ENCODE results near the gene SLC4A8.
"Not testable (repeated sequence)": the region's sequence is repeated elsewhere in the genome, so short reads cannot be mapped to it uniquely, and the experiment has no call there.

SLC4A8 gene

GRCh38 chr12:51443573-51443972, 18.9 kb downstream of the SLC4A8 start:
- no peak overlapping the region for H3K27ac ChIP-seq
- TF ChIP-seq ZFX (IDR thresholded peaks at IDR 0.05), result no peak
- TF ChIP-seq, protein P1, sequence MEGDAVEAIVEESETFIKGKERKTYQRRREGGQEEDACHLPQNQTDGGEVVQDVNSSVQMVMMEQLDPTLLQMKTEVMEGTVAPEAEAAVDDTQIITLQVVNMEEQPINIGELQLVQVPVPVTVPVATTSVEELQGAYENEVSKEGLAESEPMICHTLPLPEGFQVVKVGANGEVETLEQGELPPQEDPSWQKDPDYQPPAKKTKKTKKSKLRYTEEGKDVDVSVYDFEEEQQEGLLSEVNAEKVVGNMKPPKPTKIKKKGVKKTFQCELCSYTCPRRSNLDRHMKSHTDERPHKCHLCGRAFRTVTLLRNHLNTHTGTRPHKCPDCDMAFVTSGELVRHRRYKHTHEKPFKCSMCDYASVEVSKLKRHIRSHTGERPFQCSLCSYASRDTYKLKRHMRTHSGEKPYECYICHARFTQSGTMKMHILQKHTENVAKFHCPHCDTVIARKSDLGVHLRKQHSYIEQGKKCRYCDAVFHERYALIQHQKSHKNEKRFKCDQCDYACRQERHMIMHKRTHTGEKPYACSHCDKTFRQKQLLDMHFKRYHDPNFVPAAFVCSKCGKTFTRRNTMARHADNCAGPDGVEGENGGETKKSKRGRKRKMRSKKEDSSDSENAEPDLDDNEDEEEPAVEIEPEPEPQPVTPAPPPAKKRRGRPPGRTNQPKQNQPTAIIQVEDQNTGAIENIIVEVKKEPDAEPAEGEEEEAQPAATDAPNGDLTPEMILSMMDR (conservative IDR thresholded peaks at IDR 0.05), result no peak

- TF ChIP-seq, protein P1 (conservative IDR thresholded peaks at IDR 0.05), result no peak
- no peak overlapping the region for H3K27ac ChIP-seq
These were observed 24.1 kb downstream of the SLC4A8 start for GRCh38 chr12:51448618-51449256.

- TF ChIP-seq, protein P1 (conservative IDR thresholded peaks at IDR 0.05), result no peak
- TF ChIP-seq ZFX (IDR thresholded peaks at IDR 0.05), result no peak
- H3K27ac ChIP-seq, result no peak overlapping the region
These were observed 25.1 kb downstream of the SLC4A8 start for GRCh38 chr12:51449580-51450246.

- no peak overlapping the region for H3K27ac ChIP-seq
- TF ChIP-seq, protein P1 (conservative IDR thresholded peaks at IDR 0.05), result no peak
- TF ChIP-seq ZFX (IDR thresholded peaks at IDR 0.05), result no peak
These were observed 25.7 kb downstream of the SLC4A8 start for GRCh38 chr12:51450333-51450732.

- TF ChIP-seq ZFX (IDR thresholded peaks at IDR 0.05), result no peak
- TF ChIP-seq, protein P1 (conservative IDR thresholded peaks at IDR 0.05), result no peak
- H3K27ac ChIP-seq, result no peak overlapping the region
These were observed 26.2 kb downstream of the SLC4A8 start for GRCh38 chr12:51450806-51451205.

- H3K27ac ChIP-seq, result not testable (repeated sequence)
These were observed 29.4 kb downstream of the SLC4A8 start for GRCh38 chr12:51454016-51454415.

DNA sequence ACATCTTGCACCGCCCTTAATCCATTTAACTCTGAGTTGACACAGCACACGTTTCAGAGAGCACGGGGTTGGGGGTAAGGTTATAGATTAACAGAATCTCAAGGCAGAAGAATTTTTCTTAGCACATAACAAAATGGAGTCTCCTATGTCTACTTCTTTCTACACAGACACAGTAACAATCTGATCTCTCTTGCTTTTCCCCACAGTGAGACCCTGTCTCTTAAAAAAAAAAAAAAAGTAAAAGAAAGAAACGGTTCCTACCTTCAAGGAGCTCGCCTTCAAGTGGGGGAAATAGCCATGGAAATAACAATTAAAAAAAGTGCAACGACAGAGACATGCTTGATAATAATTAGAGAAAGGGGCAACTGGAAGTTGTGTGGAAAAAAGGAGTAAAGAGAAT, 30.4 kb downstream of the SLC4A8 start:
- H3K27ac ChIP-seq, result not testable (repeated sequence)

GRCh38 chr12:51458635-51459034, 34.0 kb downstream of the SLC4A8 start:
- H3K27ac ChIP-seq, result no peak overlapping the region

More at GRCh38 chr12:51458635-51459034, 34.0 kb downstream of the SLC4A8 start:
- TF ChIP-seq, protein P1 (conservative IDR thresholded peaks at IDR 0.05), result no peak
- no peak for TF ChIP-seq ZFX (IDR thresholded peaks at IDR 0.05)
